GM18508 (cell line): ENCODE data around the gene TMEM131.
"Not testable (repeated sequence)": the region's sequence is repeated elsewhere in the genome, so short reads cannot be mapped to it uniquely, and the experiment has no call there.

ENCODE experiments used
- ATAC-seq: cut with Tn5 transposase; IDR thresholded peaks from one replicate; pipeline ENCODE4 v1.9.1; 2021; ENCODE audit warnings: moderate number of reproducible peaks; ENCODE audit not compliant: insufficient read depth, unreplicated experiment

Gene TMEM131

DNA sequence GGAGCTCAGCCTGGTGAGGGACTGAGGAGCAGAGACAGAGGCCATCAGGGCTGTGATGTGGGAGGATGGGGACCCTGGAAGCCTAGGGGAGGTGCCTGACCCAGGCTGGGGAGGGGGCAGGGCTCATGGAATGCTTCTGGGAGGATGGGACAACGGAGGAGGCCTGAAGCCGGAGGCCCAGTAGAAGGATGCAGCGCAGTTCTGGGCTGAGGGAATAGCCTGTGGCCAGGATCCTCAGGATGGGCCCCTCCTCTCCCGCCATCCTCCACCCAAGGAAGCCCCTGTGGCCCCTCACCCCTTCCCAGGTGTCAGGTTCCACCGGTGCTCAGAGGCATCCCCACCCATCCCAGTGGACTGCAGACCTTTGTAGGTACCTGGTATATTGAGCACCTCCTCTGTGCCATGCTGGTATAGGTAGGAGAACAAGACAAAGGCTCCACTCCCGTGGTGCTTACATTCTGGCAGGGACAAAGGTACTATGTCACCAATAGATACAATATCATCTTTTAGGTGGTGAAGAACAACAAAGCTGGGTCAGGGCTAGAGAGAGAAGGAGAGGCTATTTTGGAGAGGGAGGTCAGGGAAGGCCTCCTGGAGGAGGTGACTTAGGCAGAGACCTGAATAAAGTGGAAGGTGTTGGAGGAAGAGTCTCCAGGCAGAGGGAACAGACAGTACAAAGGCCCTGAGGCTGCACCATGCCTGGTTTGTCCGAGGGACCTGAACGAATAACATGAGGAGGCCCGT lies 279.6 kb downstream of the TMEM131 start:
- no peak for ATAC-seq

DNA sequence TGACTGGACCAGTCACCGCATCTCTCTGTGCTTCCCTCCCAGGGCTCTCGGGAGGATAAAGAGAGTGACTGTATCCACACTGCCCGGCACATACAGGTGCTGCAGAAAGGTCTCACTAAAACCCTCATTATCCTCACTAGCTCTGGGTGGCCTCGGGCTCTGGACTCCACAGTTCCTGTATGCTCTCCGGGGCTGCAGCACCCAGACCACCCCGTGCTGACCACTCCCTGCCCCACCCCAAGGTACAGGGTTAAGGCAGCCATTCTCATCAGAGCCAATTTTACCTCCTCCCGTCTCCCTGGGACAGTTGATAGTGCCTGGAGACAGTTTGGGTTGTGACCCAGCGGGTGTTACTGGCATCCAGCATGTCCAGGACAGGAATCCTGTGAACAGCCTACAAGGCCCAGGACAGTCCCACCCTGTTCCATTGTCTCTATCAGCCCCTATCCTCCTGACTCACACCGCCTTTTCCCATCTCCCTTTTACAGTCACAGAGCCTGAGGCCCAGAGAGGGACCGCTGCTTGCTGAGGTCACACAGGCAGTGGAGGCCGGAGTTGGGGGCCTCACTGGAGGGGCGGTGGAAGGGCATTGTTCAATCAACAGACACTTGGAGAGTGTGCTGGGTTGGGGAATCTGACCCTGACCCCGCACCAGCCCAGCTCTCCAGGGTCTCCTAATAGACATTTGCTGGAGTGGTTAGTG lies 280.6 kb downstream of the TMEM131 start:
- ATAC-seq: no peak

DNA sequence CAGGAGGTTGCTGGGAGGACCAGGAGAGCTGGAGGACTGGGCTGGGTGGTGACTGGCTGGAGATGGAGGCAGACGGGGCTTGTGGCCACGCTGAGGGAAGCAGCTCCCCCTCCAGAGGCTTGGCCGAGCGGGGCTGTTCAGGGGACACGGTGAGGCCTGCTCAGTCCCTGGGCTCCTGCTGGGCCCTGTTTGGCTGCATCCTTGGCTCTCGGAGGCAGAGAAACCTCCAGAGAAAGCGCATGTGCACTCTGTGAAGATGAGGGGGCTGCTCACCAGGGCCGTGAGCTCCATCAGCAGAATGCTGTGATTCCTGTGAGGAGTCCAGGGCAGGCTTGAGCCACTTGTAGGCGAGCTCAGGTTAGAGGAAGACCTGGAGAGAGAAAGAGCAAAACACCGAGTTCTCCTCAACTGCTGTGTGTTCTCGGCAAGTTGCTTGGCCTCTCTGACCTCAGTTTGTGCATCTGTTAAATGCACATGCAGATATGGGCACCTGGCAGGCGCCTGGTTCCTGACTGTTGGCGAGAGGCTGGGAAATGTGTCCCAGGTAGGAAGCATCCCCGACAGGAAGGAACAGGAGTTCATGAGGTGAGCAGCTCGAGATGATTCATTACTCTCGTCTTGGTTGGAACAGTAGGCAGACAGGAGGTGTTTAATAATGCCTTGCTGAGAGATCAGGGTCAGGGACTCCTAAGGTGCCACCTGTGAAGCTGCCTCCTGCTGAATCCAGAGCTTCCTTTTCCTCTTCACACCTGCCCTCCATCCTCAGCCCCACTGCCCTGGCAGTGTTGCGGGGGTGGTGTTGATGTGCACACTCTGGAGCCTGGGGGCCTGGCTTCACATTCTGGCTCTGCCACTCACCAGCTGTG lies 281.4 kb downstream of the TMEM131 start:
- no peak for ATAC-seq

DNA sequence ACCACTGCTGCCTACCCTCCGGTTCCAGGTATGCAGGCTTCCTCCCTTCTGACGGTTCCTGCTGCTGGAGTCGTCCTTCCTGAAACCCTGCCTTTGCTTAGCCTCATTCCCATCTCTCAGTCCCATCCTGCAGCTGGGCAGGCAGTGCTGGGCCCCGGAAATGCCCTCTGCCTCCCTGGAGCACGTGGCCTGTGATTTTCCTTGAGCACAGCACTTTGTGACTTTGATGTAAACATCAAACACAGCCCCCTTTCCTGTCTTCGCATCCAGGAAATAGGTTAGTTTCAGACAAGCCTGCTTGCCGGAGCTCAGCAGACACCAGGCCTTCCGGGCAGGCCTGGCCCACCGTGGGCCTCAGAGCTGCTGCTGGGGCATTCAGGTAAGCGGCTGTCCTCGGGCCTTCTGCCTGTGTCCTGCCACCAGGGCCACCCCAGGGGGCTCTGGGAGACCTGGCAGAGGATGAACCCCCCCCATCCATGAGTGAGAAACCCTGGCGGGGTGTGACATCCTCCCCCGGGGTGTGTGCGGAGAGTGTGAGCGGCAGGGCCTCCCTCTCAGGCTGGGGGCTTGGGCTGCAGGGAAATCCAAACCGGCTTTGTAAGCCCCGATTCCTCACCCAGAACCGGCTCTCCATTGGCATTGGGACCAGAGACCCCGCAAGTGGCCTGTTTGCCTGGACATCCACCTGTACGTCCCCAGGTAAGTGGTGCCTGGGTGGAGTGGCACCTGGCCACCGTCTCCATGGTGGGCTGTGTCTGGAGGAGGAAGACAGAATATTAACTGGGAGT lies 282.3 kb downstream of the TMEM131 start, which contains the start of gene ZAP70:
Gene ZAP70, plus strand, starts transcription at position 281 of the 788 bp plus-strand sequence. CDS start 10,461 bp downstream, outside the sequence.
- no peak for ATAC-seq

DNA sequence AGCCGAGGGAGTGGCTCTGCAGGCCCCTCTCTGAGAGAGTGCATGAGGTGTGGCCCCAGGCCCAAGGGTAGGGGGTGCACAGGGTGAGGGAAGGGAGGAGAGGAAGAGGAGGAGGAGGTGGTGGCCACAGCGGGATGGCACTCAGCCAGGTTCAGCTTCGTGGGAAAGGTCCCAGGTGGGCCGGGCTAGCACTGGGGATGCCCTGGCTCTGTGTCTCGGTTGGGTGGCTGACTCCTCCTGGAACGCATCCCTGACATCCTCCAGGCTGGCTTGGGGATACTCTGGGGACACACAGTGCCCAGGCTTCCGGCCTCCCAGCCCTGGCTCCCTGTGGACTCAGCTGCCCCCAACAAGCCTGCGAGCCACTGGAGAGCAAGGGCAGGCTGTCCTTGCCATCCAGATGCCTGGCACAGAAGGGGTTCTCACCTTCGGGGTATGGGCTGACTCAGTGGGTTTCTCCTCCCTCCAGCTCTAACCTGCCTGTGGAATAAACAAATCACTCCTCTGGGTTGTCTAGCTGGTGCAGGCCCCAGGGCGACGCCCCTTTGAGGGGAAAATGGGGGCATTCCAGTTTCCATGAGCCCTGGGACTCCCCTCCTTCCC lies 283.0 kb downstream of the TMEM131 start:
- no peak for ATAC-seq

DNA sequence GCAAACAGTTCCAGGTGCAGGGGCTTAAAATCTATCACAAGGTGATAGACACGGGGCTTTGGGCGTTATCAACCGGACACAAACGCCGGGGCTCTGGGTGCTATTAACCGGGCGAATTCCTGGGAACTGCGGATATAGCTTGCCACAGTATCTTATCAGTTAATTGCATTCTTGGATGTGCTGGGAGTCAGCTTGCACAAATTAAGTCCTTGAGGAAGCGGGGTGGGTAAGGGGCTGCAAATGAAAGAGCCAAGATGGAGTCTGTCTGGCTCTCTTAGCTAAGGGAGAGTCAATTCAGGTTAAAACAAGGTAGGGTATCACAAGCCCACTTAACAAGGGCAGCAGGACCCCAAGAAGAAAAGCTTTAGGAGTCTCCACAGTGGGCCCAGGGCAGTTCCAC lies 283.6 kb downstream of the TMEM131 start:
- not testable (repeated sequence) for ATAC-seq

DNA sequence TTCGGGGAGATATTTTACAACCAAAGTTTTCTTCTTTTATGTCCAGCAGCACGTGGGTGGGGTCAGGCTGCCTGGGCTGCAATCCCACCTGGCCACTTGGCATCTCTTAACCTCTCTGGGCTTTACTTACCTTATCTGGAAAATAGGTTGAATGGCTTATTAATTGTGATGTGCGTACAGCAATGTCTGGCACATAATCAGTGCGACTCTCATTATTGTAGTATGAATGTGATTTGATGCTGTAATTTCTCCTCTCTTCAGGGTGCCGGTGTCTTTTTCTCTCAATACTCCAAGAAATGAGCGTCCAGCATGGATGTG lies 284.4 kb downstream of the TMEM131 start:
- ATAC-seq: no peak

DNA sequence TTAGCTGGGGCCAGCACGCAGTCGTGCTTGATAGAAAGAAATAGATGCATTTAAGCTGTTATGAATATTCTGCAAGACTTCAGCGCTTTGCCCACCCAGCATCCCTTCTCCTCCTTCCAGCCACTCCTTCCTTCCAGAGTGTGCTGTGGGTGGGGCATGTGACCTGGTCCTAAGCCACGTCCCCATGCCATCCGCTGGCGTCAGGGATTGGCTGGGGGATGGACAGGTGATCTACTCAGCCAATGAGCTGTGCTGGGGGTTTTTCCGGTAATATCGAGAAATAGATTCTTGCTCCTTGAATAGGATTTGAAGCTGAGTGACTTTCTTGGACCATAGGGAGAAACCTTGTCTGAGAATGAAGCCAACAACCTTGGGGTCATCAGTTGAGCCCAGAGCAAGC lies 287.1 kb downstream of the TMEM131 start:
- ATAC-seq: no peak

DNA sequence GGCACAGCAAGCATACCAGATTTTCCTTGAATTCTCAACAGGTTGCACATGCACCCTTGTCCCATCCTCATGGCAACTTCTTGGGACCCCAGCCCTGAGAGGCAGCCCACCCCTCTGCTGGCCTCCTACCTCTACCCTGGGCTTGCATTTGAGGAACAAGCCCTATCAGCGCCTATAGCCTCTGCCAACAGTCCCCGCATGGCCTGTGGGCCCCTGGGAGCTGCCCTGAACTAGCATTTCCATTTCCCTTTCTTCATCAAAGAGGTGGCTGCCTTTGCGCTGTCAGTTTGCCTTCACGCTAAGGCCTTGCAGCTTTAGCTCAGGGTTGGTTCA lies 287.7 kb downstream of the TMEM131 start:
- no peak for ATAC-seq

DNA sequence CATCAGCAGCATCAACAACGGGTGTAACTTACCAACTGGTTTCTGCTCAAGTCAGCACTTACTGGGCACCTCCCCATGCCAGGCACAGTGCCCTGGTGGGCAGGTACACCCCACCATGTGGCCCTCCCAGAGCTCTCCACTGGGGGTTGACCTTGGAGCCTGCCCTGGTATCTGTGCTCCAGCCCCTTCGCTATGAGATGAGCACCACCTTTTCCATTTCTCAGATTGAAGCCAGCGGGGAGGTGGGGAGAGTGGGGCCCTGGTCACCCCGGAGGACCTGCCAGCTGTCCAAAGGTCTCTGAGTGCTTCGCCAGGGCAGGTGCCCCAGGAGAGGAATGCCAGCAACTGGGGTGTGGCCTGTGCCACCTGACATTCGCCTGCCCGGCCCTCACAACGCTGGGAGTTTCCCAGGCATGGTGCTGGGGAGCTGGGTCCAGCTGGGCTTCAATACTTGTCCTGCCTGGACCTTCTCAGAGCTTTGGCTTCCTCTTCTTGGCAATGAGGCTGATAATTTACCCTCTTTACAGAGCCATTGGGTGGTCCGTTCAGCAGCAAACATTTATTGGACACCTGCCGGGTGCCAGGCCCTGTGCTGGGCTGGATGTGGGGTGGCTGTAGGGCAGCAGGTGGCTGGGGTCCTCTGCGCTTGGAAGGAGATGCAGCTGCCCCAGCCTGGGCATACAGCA lies 288.2 kb downstream of the TMEM131 start:
- no peak for ATAC-seq

DNA sequence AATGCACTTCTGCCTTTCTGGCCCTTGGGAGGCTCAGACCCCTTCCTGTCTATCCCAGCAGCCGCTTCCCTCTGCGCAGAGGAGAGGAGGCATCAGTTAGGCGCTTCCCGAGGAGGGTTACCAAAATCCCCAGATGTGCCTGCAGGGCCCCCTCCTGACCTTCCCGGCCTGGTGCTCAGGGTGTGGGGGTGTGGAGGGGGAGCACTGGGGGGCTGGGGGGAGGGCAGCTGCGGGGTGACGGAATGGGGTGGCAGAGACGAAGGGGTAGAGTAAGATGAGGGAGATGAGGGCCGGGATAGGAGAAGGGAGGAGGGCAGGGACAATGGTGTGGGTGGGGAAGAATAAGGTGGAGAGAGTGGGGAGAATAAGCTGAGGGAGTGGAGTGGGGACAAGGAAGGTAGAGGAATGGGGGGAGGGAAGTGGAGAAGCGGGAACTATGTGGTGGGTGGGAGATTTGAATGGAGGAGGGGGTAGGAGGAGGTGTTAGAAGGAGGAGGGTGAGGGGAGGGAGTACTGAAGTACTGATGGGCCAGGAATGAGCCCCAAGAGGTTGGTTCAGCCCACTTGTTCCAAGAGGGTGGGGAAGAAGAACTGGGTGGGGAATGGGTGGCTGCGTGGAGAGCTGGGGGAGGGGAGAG lies 288.9 kb downstream of the TMEM131 start:
- no peak for ATAC-seq
